Neuron (in vitro differentiated cells): ENCODE data around the gene KCNH4.

Experiments used
- H2AFZ ChIP-seq: one replicate; pipeline ENCODE4 v1.6.1; 2013; ENCODE audit warnings: low read depth, mild to moderate bottlenecking, inconsistent platforms, low read length, moderate library complexity
- H3K27me3 ChIP-seq: one replicate; pipeline ENCODE4 v1.6.1; 2013; ENCODE audit warnings: low read length; ENCODE audit not compliant: insufficient read depth
- H3K36me3 ChIP-seq: one replicate; pipeline ENCODE4 v1.6.1; 2013; ENCODE audit warnings: low read length; ENCODE audit not compliant: insufficient read depth
- H3K4me1 ChIP-seq: one replicate; pipeline ENCODE4 v1.6.1; 2013; ENCODE audit warnings: low read length; ENCODE audit not compliant: insufficient read depth
- H3K4me3 ChIP-seq: 2 replicates; pipeline ENCODE4 v1.5.1; 2013; ENCODE audit warnings: mild to moderate bottlenecking, low read length, moderate library complexity
- H3K9me3 ChIP-seq: one replicate; pipeline ENCODE4 v1.6.1; 2013; ENCODE audit warnings: low read length

Gene KCNH4

DNA sequence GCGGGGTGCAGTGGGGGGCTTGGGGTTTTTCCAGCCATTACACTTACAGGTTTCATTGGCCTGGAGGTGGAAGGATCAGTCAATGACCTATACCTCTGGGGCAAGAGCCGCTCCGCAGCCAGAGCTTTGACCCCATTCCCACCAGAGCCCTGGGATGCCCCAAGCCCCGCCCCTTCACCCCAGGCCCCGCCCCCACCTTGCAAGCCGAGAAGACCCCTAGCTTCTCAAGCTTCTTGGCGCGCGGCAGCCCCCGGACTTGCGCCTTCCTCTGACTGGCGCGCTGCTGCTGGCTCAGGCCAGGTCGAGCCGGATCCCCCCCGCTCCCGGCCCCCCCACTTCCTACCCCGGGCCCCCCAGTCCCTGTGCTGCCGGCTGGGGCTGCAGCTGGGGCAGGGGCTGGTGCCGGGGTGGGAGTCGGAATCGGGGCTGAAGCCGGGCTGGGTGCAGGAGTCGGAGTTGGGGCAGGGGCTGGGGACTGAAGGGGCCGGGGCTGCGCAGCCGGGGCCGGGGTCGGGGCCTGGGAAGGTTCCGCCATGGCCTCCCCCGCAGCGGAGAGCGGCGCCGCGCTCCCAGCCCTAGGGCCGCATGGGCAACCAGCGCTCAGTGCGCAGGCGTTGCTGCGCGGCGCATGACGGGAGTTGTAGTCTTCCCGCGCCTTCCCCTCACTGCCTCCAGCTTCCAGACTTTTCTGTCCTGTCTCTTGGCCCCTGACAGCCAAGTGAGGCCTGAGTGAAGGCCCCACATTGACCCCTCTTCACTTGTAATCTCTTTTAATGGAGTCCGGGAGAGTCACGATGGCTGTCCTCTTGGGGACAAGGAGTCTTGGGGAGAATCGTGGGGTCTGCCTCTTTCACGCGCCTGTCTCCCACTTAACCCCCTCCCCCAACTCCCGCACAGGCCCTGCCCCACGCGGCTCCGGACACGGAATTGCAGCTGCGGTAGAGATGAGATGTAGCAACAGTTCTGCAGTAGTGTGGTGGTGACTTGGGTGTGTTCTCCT lies 59.9 kb downstream of the KCNH4 start, which contains the start of gene KAT2A:
KAT2A (minus strand) TSS at position 598 of the 1,000 bp plus-strand sequence; CDS start at position 535, 63 bp downstream.
- Histone ChIP-seq H3K4me3 (peak within 1 kb of the TSS; percentile 41), H3K27me3 (no peaks in the 10 kb centered on the region), H3K36me3 (peaks cover 11% of the 10 kb centered on the region), H3K4me1 (peaks cover 14% of the 10 kb centered on the region), H3K9me3 (no peaks in the 10 kb centered on the region), H2AFZ (peak within 1 kb of the TSS; percentile 64)

DNA sequence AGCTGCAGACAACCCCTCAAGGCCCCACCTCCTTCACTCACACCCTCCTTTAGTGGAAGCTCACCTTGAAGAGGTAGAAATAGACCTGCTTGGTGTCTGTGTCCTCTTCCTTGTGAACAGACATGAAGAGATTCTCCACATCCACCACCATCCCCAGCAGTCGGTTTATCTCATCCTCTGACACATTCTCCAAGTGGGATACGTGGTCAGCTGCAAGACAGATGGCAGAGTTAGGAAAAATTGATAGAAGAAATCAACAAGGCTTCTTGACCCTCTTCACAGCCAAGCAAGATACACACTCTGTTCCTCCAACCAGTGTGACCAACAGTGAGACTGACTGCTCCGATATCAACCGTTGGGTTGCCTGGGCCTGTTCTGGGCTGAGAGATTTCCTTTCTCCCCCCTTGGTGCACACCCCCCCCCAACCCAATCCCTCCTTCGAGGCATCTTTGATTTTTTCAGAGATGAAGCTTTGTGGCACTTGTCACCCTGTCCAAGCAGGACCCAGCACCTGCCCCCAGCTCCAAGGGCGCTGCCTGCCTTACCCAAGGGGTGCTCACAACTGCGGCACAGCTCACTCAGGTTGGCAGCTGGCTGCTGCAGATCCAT lies 60.7 kb downstream of the KCNH4 start:
- Histone ChIP-seq H3K4me3 (peak overlapping the region; percentile 41), H3K36me3 (peaks cover 9% of the 10 kb centered on the region), H3K4me1 (peaks cover 14% of the 10 kb centered on the region), H2AFZ (peak overlapping the region; percentile 64), H3K9me3 (no peaks in the 10 kb centered on the region), H3K27me3 (no peaks in the 10 kb centered on the region)

DNA sequence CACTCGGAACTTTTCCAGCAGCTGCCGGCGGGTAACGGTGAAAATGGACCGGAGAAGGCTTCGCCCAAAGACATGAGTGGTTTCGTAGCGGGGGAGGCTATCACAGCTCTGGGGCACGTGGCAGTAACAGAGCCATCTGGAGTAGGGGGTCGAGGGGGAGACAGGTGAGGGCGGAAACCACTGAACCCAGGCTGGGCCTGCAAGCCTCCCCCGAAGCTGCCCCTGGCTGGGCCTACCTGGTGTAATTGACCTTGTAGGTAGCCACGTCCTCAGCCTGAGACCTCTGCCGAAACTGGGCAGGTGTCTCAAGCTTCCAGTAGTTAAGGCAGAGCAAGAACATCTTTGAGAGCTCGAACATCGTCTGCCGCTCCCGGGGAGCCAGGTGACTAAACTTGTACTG lies 61.6 kb downstream of the KCNH4 start:
- Histone ChIP-seq H3K4me3 (no peak overlapping the region), H2AFZ (no peak overlapping the region), H3K27me3 (no peaks in the 10 kb centered on the region), H3K9me3 (no peaks in the 10 kb centered on the region), H3K36me3 (peaks cover 9% of the 10 kb centered on the region), H3K4me1 (peaks cover 14% of the 10 kb centered on the region)

DNA sequence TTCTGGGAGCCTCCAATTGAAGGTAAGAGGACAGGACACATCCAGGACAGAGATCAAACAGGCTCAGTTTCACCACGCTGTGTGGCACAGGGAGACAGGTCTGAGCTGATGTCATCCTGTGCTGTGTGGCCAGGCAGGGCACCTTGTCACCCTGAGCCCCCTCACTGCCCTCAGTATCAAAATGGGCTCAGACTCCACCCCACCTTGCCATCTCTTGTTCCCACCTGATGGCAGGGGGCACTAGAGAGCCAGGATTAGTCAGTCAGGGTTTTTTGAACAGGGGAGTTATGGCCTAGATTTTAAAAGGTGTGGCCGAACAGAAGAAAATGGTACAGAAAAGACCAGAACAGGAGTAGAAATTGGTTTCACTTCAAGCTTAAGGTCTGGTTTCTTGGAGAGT lies 62.4 kb downstream of the KCNH4 start:
- H3K4me1 ChIP-seq, result peaks cover 14% of the 10 kb centered on the region
- no peak overlapping the region for H2AFZ ChIP-seq
- H3K4me3 ChIP-seq, result no peak overlapping the region
- no peaks in the 10 kb centered on the region for H3K9me3 ChIP-seq
- peaks cover 13% of the 10 kb centered on the region for H3K36me3 ChIP-seq
- no peaks in the 10 kb centered on the region for H3K27me3 ChIP-seq

DNA sequence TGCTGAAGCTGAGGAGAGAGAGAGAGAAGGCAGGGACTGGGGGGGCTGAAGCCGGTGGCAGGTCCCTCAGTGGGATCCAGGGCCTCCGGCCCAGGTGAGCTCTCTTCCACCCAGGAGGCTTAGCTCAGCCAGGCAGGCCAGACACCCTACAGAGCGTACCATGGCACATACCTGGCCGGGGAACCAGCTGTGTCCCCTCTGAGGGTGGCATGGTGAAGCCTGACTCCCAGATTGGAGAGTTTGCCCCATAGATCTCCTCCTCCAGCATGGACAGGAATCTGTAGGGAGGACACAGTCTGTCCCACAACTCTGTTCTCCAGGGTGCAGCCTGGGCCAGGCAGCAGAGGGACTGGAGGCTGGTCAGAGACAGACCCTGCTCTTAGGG lies 62.8 kb downstream of the KCNH4 start:
- Histone ChIP-seq H3K4me1 (peaks cover 14% of the 10 kb centered on the region), H2AFZ (no peak overlapping the region), H3K9me3 (no peaks in the 10 kb centered on the region), H3K4me3 (no peak overlapping the region), H3K27me3 (no peaks in the 10 kb centered on the region), H3K36me3 (peaks cover 13% of the 10 kb centered on the region)

DNA sequence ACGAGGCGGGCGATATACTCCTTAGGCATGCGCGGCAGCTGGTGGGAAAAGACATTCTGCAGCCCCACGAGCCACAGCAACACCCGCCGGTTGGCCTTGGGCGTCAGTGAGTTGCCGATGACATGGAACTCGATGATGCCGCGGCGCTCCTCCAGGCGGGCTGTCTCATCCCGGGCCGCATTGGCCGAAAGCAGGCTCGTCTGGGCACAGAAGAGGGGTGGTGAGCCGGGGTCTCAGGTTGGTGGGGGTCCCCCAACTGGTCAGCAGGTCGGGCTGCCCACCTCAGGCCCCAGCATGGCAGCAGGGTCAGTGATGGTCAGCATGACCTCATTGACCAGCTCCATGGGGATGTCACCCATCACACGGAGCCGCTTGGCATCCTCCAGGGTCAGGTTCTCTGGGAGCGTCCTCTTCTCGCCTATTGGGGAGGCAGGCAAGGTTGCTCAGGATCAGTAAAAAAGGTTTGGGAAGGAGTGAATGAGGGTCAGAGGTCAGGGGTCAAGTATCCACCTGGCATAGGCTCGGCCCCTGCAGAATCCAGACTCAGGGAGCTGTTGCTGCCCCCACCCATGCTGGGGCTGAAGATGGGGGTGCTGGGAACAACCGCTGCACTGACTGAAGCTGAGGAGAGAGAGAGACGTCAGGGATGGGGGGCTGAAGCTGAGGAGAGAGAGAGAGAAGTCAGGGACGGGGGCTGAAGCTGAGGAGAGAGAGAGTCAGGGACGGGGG lies 63.4 kb downstream of the KCNH4 start:
- Histone ChIP-seq H3K4me1 (peaks cover 14% of the 10 kb centered on the region), H3K36me3 (peaks cover 13% of the 10 kb centered on the region), H3K4me3 (no peak overlapping the region), H3K9me3 (no peaks in the 10 kb centered on the region), H3K27me3 (no peaks in the 10 kb centered on the region), H2AFZ (no peak overlapping the region)

DNA sequence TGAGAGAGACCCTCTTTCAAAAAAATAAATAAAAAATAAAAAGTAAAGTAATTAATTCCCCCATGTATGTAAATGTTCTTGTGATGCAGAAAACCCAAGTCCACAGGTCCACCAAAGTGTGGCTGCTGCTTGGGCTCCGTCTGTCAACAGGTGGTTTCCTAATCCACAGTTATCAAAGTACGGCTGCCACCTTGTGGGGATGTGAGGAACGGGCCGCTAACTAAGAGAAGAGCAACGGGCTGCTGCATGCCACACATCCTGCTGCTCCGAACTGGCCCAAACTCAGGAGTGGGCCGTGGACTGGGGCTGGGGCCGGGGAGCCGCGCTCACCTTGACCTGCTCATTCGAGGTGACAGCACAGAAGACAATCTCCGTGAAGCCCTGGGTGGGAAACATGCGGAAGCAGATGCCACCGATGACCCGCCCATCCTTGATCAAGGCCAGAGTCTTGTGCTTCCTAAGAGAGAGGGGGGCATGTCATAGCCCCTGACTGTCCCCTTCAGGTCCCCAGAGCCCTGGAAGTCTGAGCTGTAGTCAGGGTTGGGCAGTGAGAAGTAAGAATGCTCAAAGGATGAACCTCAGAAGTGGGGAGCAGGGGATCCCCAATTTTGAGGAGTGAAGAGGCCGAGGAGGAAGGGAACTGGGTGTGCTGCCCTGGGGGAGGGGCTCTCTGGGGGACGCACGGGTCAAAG lies 64.1 kb downstream of the KCNH4 start:
- Histone ChIP-seq H3K4me3 (no peak overlapping the region), H2AFZ (no peak overlapping the region), H3K4me1 (peaks cover 14% of the 10 kb centered on the region), H3K27me3 (no peaks in the 10 kb centered on the region), H3K9me3 (no peaks in the 10 kb centered on the region), H3K36me3 (peaks cover 13% of the 10 kb centered on the region)

DNA sequence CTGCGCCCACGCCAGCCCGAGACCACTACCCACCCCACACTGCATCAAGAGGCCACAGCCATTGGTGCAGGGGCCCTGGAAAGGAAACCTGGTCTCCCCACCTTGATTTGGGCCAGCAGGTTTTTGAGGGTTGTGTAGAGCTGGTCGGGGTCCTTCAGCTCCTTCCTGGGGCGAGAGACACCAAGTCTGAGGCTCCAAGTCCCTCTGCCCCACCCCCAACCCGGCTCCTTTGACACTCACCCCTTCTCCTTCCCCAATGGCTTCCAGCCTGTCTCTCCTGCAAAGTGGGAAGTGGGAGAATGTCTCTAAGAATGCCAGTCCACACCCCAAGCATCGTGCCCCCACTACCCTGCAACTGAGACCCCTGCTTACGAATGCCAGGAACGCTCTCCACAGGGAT lies 66.8 kb downstream of the KCNH4 start:
- Histone ChIP-seq H3K4me3 (no peak overlapping the region), H2AFZ (no peak overlapping the region), H3K4me1 (no peaks in the 10 kb centered on the region), H3K27me3 (no peaks in the 10 kb centered on the region), H3K9me3 (no peaks in the 10 kb centered on the region), H3K36me3 (peaks cover 13% of the 10 kb centered on the region)

DNA sequence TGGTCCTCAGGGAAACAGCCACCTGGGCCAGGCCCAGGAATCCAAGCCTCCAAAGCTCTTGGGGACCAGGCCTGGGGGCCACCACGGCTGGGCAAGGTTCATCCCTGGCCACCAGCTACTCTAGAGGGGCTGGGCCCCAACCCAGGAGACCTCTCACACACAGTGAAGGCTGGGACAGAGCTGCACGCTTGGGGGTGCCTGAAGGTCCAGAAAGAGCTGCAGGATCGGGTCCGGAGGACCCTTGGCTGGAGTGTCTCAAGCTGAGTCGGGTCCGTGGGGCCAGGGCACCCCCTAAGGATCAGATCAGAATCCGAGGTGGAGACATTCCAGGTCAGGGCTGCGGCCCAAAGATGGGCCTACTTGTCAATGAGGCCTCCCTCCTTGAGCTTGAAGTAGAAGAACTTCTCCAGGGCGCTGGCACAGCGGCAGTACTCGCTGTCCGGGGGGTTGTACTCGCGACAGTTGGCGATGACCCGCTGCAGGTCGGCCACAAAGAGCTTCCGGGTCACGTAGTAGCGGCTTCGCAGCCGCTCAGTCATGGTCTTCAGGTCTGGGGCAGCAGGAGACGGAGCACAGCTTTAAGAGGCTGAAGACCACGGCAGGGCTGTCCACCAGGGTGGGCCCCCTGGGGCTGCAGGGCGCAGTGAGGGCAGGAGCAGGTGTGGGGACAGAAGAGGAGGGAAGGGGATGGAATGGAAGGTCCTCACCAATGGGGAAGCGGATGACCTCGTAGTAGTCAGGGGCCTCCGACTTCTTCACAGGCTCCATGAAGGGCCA lies 67.5 kb downstream of the KCNH4 start:
- H3K27me3 ChIP-seq, result no peaks in the 10 kb centered on the region
- H3K4me1 ChIP-seq, result no peaks in the 10 kb centered on the region
- H2AFZ ChIP-seq, result no peak overlapping the region
- H3K36me3 ChIP-seq, result peaks cover 13% of the 10 kb centered on the region
- H3K9me3 ChIP-seq, result no peaks in the 10 kb centered on the region
- no peak overlapping the region for H3K4me3 ChIP-seq

DNA sequence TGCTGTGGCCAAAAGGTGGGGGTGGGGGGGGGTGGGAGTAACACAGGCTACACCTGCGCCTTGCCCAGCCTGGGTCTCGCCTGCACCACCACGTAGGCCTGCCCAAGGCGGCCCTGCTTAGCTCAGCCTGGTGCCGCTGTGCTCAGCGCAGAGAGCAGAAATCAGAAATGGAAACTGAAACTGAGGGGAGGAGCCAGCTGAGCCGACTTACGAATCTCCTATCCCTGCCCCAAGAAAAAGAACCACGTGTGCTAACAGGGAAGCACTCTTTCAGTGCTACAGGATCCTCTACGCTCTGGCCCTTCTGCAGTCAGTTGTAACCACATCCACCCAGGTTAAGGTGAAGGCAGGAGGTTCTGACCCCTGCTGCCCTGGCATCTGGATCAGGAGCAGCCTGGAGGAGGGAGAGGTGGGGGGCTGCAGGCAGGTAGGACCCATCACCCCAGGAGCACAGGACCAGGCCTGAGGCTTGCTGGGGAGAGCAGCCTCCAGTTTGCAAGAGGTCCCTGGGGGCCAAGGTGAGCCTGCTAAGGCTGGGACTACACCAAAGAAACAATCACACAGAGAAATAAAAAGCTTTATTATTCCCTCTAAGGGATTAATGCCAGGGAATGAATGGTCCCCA lies 68.3 kb downstream of the KCNH4 start, which contains the start of gene DHX58:
DHX58 (minus strand) TSS at position 163 of the 625 bp plus-strand sequence. CDS start 822 bp downstream, outside the sequence.
- Histone ChIP-seq H3K4me1 (no peaks in the 10 kb centered on the region), H3K36me3 (peaks cover 13% of the 10 kb centered on the region), H2AFZ (no peak within 1 kb of the TSS), H3K27me3 (no peaks in the 10 kb centered on the region), H3K9me3 (no peaks in the 10 kb centered on the region), H3K4me3 (no peak within 1 kb of the TSS)

DNA sequence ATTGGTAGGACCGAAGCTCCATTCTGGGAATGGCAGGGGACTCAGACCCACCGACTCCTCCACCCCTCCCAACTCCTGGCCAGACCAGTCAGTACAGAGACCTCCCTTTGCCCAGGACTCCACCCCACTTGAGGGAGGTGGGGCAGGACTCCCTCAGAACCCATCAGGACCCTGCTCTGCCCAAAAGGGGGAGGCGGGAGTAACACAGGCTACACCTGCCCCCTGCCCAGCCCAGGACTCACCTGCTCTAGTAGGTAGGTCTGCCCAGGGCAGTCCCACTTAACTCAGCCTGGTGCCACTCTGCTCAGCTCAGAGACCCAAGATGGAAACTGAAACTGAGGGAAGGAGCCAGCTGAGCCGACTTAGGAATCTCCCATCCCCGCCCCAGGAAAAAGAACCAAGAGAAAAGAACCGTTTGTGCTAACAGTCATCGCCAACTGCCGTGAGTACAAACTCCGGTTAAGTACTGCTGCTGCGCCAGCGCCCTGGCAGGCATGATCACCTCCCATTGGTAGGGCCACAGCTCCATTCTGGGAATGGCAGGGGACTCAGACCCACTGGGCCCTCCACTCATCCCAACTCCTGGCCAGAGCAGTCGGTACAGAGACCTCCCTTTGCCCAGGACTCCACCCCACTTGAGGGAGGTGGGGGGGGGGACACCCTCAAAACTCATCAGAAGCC lies 68.9 kb downstream of the KCNH4 start:
- no peak overlapping the region for H3K4me3 ChIP-seq
- H3K36me3 ChIP-seq, result peaks cover 10% of the 10 kb centered on the region
- H3K9me3 ChIP-seq, result no peaks in the 10 kb centered on the region
- no peak overlapping the region for H2AFZ ChIP-seq
- no peaks in the 10 kb centered on the region for H3K27me3 ChIP-seq
- H3K4me1 ChIP-seq, result no peaks in the 10 kb centered on the region
